AG04450 (cell line): ENCODE data around the gene RPF1. TPM values are rescaled to one million over a fixed set of nuclear protein-coding genes. Genes with fewer than 3 reads are reported as not detected.

Source experiments
- CTCF ChIA-PET: fragments of 300-600, 350-600 bp; formaldehyde crosslinking; extraction: SDS; loops from one replicate; lab custom pipeline; 2022; ENCODE audit warnings: antibody characterized with exemption, inconsistent platforms; lab: Charles Lee
- POLR2A ChIA-PET: fragments of 350-600 bp; formaldehyde crosslinking; extraction: SDS; loops from one replicate; lab custom pipeline; 2021; ENCODE audit warnings: antibody characterized with exemption, inconsistent platforms; lab: Yijun Ruan, JAX
- DNase-seq: peaks from one replicate; pipeline ENCODE4 v3.0.0-alpha.2; 2011; ENCODE audit warnings: low read depth, low spot score
- H3K27ac ChIP-seq: one replicate; pipeline ENCODE4 v1.5.1; 2012; ENCODE audit warnings: low read depth, low read length, control low read depth
- H3K27me3 ChIP-seq: one replicate; pipeline ENCODE4 v1.6.0; 2012; ENCODE audit warnings: low read length; ENCODE audit not compliant: control insufficient read depth, insufficient read depth
- H3K4me3 ChIP-seq: 2 replicates; pipeline ENCODE4 v1.5.1; 2011; ENCODE audit warnings: mild to moderate bottlenecking, low read depth, low read length, control low read depth
- H3K9me3 ChIP-seq: 2 replicates; pipeline ENCODE4 v1.5.1; 2012; ENCODE audit warnings: low read length; ENCODE audit not compliant: control insufficient read depth, insufficient read depth
- CTCF ChIP-seq: IDR thresholded peaks from 2 replicates; pipeline ENCODE4 v1.5.1; 2011; ENCODE audit warnings: low read depth, low read length, control low read depth, inconsistent platforms
- polyA plus RNA-seq: library from polyadenylated mRNA; depleted of rRNA; stranded (reverse); fragments of >200 nt; gene quantifications from 2 replicates; pipeline ENCODE4 v1.2.3, GENCODE V29; 2011

The RPF1 gene
- polyA plus RNA-seq, 1 experiment = 46.5 TPM

GRCh38 chr1:84492726-84493125 lies 13.7 kb downstream of the RPF1 start:
- Histone ChIP-seq H3K4me3 (no peak overlapping the region), H3K27ac (no peak overlapping the region), H3K27me3 (no peaks in the 10 kb centered on the region), H3K9me3 (no peaks in the 10 kb centered on the region)
- TF ChIP-seq CTCF = no peak
- no peak for DNase-seq
- POLR2A ChIA-PET = no interaction called here
- CTCF ChIA-PET = no interaction called here

- no peak for TF ChIP-seq CTCF
- Histone ChIP-seq H3K4me3 (no peak overlapping the region), H3K27ac (no peak overlapping the region), H3K27me3 (no peaks in the 10 kb centered on the region), H3K9me3 (no peaks in the 10 kb centered on the region)
- ChIA-PET CTCF (interaction anchor here (0.6 to 0.9 kb wide), 2 partner anchors 60 to 723 kb away, joined by 4 to 5 read pairs; no protein-coding TSS in a partner anchor), POLR2A (no interaction called here)
- DNase-seq = no peak
Observed at GRCh38 chr1:84493747-84494146, 14.7 kb downstream of the RPF1 start.

GRCh38 chr1:84496498-84496897 lies 17.4 kb downstream of the RPF1 start:
- Histone ChIP-seq H3K27ac (no peak overlapping the region), H3K9me3 (no peaks in the 10 kb centered on the region), H3K27me3 (no peaks in the 10 kb centered on the region), H3K4me3 (no peak overlapping the region)
- TF ChIP-seq CTCF = no peak
- POLR2A ChIA-PET = interaction anchor here (0.6 kb wide), 1 partner anchor 121 kb away, joined by 3 read pairs; no protein-coding TSS in a partner anchor
- CTCF ChIA-PET = no interaction called here
- no peak for DNase-seq

GRCh38 chr1:84497631-84498275 lies 18.7 kb downstream of the RPF1 start:
- Histone ChIP-seq H3K9me3 (no peaks in the 10 kb centered on the region), H3K27ac (no peak overlapping the region), H3K27me3 (no peaks in the 10 kb centered on the region), H3K4me3 (no peak overlapping the region)
- CTCF ChIA-PET = no interaction called here
- no peak for DNase-seq
- no peak for TF ChIP-seq CTCF
- POLR2A ChIA-PET = no interaction called here

- H3K4me3 ChIP-seq = no peak overlapping the region
- POLR2A ChIA-PET = no interaction called here
- CTCF ChIA-PET = interaction anchor here (1.1 kb wide), 1 partner anchor 240 kb away, joined by 3 read pairs; no protein-coding TSS in a partner anchor
Observed at GRCh38 chr1:84502927-84503326, 23.9 kb downstream of the RPF1 start.

More at GRCh38 chr1:84502927-84503326, 23.9 kb downstream of the RPF1 start:
- Histone ChIP-seq H3K27ac (no peak overlapping the region), H3K27me3 (no peaks in the 10 kb centered on the region), H3K9me3 (peaks cover 2% of the 10 kb centered on the region; the same call in 1 of the 2 replicates)
- no peak for DNase-seq
- TF ChIP-seq CTCF = no peak
